Activated CD8-positive, alpha-beta T cell treated with anti-CD3 and anti-CD28 coated beads, Interleukin-2, amount 10 ng/mL, durations not matched to agents 7 days and 5 days (primary cell): Measurements from ENCODE around the gene CRISP1. TPM values are rescaled to one million over a fixed set of nuclear protein-coding genes. Genes with fewer than 3 reads are reported as not detected.

Source experiments
- ATAC-seq: fragments of 150-1000 bp; cut with Tn5 transposase; one replicate; pipeline ENCODE4 v1.10.0; 2021; ENCODE audit warnings: moderate library complexity
- CTCF ChIA-PET: fragments of 350-600 bp; sonication (Branson Sonifier 250); formaldehyde crosslinking; loops from one replicate; lab custom pipeline; 2021; ENCODE audit warnings: antibody characterized with exemption; lab: Charles Lee
- POLR2A ChIA-PET: fragments of 350-600 bp; sonication (Branson Sonifier 250); formaldehyde crosslinking; loops from one replicate; lab custom pipeline; 2021; ENCODE audit warnings: antibody characterized with exemption; lab: Charles Lee
- DNase-seq: peaks from one replicate; pipeline ENCODE4 v3.0.0-alpha.2; 2020
- H3K27ac Mint-ChIP-seq: one replicate; pipeline ENCODE4 v1.8.0; 2021; ENCODE audit warnings: mild to moderate bottlenecking, mixed read lengths
- H3K27me3 Mint-ChIP-seq: one replicate; pipeline ENCODE4 v1.8.0; 2021; ENCODE audit warnings: low read depth, mixed read lengths
- H3K36me3 Mint-ChIP-seq: one replicate; pipeline ENCODE4 v1.8.0; 2021; ENCODE audit warnings: low read depth, mixed read lengths
- H3K4me1 Mint-ChIP-seq: one replicate; pipeline ENCODE4 v1.8.0; 2021; ENCODE audit warnings: low read depth, mixed read lengths
- H3K4me3 Mint-ChIP-seq: one replicate; pipeline ENCODE4 v1.8.0; 2021; ENCODE audit warnings: mild to moderate bottlenecking, mixed read lengths
- H3K9me3 Mint-ChIP-seq: one replicate; pipeline ENCODE4 v1.8.0; 2022; ENCODE audit warnings: mixed read lengths; ENCODE audit not compliant: insufficient read depth
- total RNA-seq, 2 experiments: library from RNA; stranded (reverse); gene quantifications; one replicate each; pipeline ENCODE4 v1.2.3, GENCODE V29; 2021

The CRISP1 gene
- total RNA-seq, 2 experiments from 2014 or later, result not detected

DNA sequence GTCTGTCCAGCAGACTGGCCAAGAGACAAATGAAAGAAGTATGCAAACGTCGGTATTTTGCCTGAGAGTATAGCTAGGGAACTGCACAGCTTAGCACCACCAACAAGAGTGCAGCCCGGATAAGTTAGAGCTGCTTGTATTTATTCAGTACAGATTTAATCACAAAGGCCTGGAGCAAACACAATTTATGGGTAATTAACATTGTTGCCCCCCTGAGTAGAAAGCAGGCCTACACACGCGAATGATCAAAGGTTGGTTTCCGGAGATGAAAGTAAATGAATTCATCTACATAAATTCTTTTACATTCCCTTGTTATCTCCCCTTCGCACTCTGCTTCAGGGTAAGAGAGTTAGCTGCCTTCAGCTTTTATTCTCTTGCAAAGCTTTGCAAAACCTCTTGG is 24.7 kb upstream of the CRISP1 start:
- no peak overlapping the region for H3K4me3 Mint-ChIP-seq
- peaks cover 2% of the 10 kb centered on the region for H3K4me1 Mint-ChIP-seq
- DNase-seq, result no peak
- H3K9me3 Mint-ChIP-seq, result peaks cover 10% of the 10 kb centered on the region
- CTCF ChIA-PET, result no interaction called here
- no peak overlapping the region for H3K27ac Mint-ChIP-seq
- no peaks in the 10 kb centered on the region for H3K27me3 Mint-ChIP-seq
- H3K36me3 Mint-ChIP-seq, result no peaks in the 10 kb centered on the region
- POLR2A ChIA-PET, result no interaction called here
- no peak for ATAC-seq

DNA sequence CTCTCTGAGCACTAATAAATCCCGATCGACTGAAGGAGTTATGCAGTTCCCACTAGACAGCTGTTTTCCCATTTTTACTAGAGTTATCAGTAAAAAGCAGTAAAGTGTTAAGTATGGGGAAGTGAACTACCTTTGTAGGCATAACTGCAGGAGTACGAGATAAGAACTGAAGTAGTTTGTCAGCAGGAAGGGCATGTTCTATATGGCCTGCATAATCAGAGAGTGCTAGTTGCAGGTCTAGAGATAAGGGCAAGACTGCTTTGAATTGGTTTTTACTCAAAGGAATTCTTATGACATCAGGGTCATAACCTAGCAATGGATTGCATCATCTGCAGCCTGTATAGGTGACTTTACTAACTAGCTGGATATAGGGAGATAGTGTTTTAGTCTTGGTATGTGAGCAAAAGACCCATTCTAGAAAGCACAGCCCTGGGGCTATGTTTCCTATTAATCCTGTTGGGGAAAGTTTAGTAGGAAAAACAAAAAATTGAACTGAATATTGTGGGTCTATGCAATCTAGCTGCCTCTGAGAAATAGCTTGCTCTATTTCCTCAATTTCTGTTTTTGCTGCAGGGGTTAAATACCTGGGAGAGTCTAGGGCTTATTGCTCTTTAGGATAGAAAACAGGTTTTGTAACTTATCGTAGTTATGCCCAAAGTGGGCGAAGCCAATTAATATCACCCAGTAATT is 22.6 kb upstream of the CRISP1 start:
- DNase-seq (no peak), ATAC-seq (no peak)
- CTCF ChIA-PET, result no interaction called here
- no peaks in the 10 kb centered on the region for H3K36me3 Mint-ChIP-seq
- no peak overlapping the region for H3K4me3 Mint-ChIP-seq
- peaks cover 2% of the 10 kb centered on the region for H3K4me1 Mint-ChIP-seq
- peaks cover 3% of the 10 kb centered on the region for H3K9me3 Mint-ChIP-seq
- H3K27me3 Mint-ChIP-seq, result no peaks in the 10 kb centered on the region
- H3K27ac Mint-ChIP-seq, result no peak overlapping the region
- POLR2A ChIA-PET, result no interaction called here

DNA sequence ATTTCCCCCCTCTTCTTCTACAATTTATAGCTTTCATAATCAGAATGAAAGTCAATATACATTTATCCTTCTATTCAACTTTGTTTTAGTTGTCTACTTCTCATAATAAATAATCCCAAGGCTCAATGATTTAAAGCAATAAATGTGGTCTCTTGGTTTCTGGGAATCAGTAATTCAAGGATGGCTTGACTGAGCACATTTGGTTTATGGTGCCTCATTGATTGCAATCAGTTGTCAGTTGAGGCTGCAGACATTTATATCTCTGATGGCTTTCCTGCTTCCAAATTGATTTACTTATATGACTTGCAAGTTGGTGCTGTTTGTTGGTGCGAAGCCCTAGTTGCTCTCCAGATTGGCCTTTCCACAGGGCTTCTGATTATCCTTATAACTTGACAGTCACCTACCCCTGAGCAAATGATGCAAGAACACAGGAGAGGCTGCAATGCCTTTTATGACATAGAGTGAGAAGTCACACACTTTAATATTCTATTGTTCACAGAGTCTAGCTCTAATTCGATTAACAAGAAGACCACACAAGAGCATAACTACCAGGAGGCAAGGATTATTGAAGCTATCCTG is 2.7 kb upstream of the CRISP1 start:
- Mint-ChIP-seq H3K4me3 (no peak overlapping the region), H3K27me3 (no peaks in the 10 kb centered on the region), H3K4me1 (no peaks in the 10 kb centered on the region), H3K36me3 (no peaks in the 10 kb centered on the region), H3K9me3 (no peaks in the 10 kb centered on the region), H3K27ac (no peak overlapping the region)
- DNase-seq (no peak), ATAC-seq (no peak)
- ChIA-PET CTCF (no interaction called here), POLR2A (no interaction called here)

DNA sequence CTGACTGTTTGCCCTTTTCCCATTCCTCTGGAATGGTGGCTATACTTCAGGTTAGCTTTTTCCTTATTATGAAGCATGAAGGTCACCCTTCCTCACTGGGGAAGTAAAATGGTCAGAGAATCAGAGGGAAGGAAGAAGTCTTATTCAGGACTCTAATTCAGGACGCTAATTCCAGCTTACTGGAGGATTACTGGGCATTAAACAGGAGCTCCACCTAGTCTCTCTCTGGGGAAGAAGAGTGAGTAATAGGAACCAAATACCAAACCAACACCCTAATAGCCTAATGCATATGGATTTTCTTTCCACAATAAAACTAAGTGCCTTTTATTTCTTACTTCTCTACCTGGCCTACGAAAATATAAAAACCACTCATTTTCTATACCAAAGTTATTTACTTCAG is 10.1 kb downstream of the CRISP1 start:
- Mint-ChIP-seq H3K4me1 (no peaks in the 10 kb centered on the region), H3K4me3 (no peak overlapping the region), H3K27ac (no peak overlapping the region), H3K36me3 (no peaks in the 10 kb centered on the region), H3K9me3 (no peaks in the 10 kb centered on the region), H3K27me3 (no peaks in the 10 kb centered on the region)
- ChIA-PET CTCF (no interaction called here), POLR2A (no interaction called here)
- ATAC-seq, result no peak
- DNase-seq, result no peak

DNA sequence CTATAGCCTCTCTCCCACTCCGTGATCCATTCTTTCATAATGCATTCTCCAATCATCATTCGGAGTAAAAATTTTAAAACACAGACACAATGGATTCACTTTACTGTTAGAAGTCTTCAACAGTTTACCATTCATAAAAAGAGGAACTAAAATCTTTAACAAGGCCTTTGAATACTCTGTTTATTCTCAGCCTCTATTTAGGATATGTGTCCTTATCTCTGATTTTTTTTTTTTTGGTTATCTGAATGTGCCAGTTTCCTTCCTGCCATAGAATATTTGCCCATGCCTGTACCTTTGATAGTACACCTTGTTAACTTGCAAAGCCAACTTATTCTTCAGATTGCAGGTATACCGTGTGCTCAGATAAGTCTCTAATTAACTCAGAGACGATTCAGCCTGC is 11.1 kb downstream of the CRISP1 start:
- DNase-seq (no peak), ATAC-seq (no peak)
- Mint-ChIP-seq H3K36me3 (no peaks in the 10 kb centered on the region), H3K4me3 (no peak overlapping the region), H3K27ac (no peak overlapping the region), H3K27me3 (no peaks in the 10 kb centered on the region), H3K9me3 (no peaks in the 10 kb centered on the region), H3K4me1 (no peaks in the 10 kb centered on the region)
- CTCF ChIA-PET, result no interaction called here
- POLR2A ChIA-PET, result no interaction called here

DNA sequence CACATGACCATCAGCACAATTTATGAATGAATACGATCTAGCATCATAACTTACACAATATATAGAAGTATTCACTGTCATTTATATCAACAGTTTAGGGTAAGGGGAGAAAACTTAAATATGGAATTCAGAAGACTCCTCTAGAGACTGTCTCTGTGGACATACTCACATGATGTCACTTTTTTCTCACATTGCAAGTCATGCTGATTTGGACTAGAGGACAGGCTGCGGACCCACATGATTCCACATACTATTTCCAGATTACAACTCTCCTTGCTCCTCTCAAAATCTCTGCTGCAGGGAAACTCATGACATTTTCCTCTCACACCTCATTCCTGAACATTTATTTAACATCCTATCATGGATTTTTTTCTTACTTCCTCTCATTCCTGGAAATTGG is 13.4 kb downstream of the CRISP1 start:
- H3K4me3 Mint-ChIP-seq, result no peak overlapping the region
- H3K27me3 Mint-ChIP-seq, result no peaks in the 10 kb centered on the region
- H3K27ac Mint-ChIP-seq, result no peak overlapping the region
- ATAC-seq (no peak), DNase-seq (no peak)
- H3K36me3 Mint-ChIP-seq, result no peaks in the 10 kb centered on the region
- no peaks in the 10 kb centered on the region for H3K9me3 Mint-ChIP-seq
- ChIA-PET CTCF (no interaction called here), POLR2A (no interaction called here)
- no peaks in the 10 kb centered on the region for H3K4me1 Mint-ChIP-seq

DNA sequence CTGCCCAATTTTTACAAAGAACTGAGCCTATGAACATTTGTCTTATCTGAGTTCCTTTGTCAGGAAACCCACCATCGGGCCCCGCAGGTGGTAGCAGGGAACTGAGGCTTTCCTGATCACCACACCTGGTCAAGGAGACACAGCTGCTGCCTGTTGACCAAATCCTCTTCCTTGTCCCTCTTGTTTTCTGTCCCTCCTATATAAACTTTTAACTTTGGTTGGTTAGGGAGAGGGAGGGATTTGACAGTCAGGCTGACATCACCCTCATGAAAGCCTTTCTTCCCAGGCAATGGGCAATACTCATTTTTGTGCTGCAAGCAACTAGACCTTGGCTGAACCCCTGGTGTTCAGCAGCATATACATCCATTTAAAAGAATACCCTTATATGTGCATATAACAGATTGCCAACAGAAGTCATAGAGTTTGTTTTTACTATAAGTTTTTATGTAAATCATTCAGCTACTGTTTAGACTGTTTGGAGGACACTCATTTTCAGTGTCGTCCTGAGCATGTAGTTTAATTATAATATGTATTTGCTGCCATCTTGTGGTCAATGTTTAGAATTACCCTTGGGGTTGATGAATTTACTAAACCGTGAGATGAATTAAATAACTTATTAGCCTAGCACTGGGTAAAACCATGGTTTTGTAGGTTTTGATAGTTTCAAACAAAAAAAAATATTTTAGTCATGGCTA is 17.0 kb downstream of the CRISP1 start:
- Mint-ChIP-seq H3K9me3 (no peaks in the 10 kb centered on the region), H3K4me3 (no peak overlapping the region), H3K27me3 (no peaks in the 10 kb centered on the region), H3K36me3 (no peaks in the 10 kb centered on the region), H3K4me1 (no peaks in the 10 kb centered on the region), H3K27ac (no peak overlapping the region)
- POLR2A ChIA-PET, result no interaction called here
- no peak for DNase-seq
- no peak for ATAC-seq
- CTCF ChIA-PET, result interaction anchor here (1.5 to 3.0 kb wide), 2 partner anchors 225 to 317 kb away, joined by 4 to 15 read pairs; no protein-coding TSS in a partner anchor

DNA sequence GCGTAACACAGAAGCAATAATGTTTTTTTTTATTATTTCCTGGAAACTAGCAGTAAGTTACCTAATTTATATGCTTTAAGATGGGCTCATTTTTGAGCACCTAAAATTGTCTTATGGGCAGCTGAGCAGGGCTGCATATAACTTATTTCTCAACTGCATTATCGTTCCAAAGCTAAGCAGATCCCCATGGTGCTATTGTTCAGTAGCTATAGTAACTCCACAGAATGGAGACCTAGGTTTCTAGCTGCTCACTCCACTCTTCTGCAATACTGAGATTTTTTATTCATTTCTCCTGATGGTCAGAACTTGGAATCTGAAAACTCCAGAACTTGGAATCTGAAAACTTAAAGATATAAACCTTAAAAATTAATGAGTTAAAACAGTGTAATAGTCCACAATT is 18.7 kb downstream of the CRISP1 start:
- no peak overlapping the region for H3K27ac Mint-ChIP-seq
- H3K4me3 Mint-ChIP-seq, result no peak overlapping the region
- ChIA-PET CTCF (no interaction called here), POLR2A (no interaction called here)
- no peak for ATAC-seq
- no peaks in the 10 kb centered on the region for H3K36me3 Mint-ChIP-seq
- no peaks in the 10 kb centered on the region for H3K9me3 Mint-ChIP-seq
- H3K4me1 Mint-ChIP-seq, result no peaks in the 10 kb centered on the region
- no peaks in the 10 kb centered on the region for H3K27me3 Mint-ChIP-seq
- no peak for DNase-seq

DNA sequence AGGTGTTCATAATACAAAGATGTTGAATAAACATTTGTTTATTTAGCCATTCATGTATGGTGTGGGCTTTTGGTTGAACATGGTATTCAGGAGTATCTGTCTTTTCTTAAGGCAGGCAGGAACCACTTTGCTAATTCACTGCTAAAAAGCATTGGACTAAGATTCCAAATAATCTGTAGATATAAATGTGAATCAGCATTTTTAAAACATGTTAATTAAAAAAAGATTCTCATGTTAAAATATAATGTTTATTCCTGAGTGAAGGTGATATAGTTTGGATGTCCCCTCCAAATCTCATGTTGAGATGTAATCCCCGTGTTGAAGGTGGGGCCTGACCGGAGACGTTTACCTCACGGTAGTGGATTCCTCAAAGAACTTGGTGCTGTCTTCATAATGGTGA is 19.3 kb downstream of the CRISP1 start:
- no peak for ATAC-seq
- CTCF ChIA-PET, result no interaction called here
- POLR2A ChIA-PET, result no interaction called here
- Mint-ChIP-seq H3K4me3 (no peak overlapping the region), H3K36me3 (no peaks in the 10 kb centered on the region), H3K27ac (no peak overlapping the region), H3K27me3 (no peaks in the 10 kb centered on the region), H3K9me3 (no peaks in the 10 kb centered on the region), H3K4me1 (no peaks in the 10 kb centered on the region)
- DNase-seq, result no peak

DNA sequence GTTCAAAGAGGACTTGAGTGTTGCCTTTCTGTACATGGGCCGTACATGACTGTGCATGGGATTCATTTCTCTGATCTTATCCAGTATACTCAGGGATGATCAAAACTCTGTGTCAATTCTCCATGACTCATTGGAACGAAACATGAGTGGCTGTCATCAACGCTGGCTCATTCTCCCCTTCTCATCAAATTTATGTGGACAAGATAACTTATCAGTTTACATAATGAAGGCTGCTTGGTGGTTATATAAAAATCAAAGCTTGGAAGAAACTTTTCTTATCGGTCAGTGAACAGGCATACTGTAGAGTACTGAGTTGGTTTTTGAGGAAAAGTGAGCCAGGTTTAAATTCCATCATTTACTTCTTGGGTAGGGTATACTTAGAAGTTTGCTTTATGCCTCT is 24.9 kb downstream of the CRISP1 start:
- no peaks in the 10 kb centered on the region for H3K36me3 Mint-ChIP-seq
- ChIA-PET CTCF (no interaction called here), POLR2A (no interaction called here)
- H3K27me3 Mint-ChIP-seq, result no peaks in the 10 kb centered on the region
- H3K4me3 Mint-ChIP-seq, result no peak overlapping the region
- DNase-seq (no peak), ATAC-seq (no peak)
- H3K27ac Mint-ChIP-seq, result no peak overlapping the region
- no peaks in the 10 kb centered on the region for H3K4me1 Mint-ChIP-seq
- H3K9me3 Mint-ChIP-seq, result no peaks in the 10 kb centered on the region

DNA sequence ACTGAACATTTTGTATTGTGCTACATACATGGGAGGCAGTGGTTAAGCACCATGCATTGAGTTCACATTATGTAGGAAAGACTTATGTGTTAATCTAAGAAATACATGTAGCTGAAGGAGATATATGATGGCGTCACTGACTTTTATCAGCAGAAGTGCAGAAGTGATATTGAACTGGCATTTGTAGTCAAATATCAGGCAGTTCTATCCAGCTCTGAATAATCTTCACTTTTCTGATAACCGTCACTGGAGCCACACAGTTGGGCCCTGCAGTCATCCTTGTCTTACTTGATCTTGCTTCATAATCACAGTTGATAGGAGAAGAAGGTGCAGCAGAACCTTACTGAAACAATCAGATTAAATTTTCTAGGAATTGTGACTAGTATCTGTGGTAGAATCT is 26.4 kb downstream of the CRISP1 start:
- ATAC-seq, result no peak
- CTCF ChIA-PET, result no interaction called here
- POLR2A ChIA-PET, result no interaction called here
- no peak overlapping the region for H3K4me3 Mint-ChIP-seq
- H3K4me1 Mint-ChIP-seq, result no peaks in the 10 kb centered on the region
- no peak overlapping the region for H3K27ac Mint-ChIP-seq
- no peaks in the 10 kb centered on the region for H3K27me3 Mint-ChIP-seq
- no peak for DNase-seq
- H3K36me3 Mint-ChIP-seq, result no peaks in the 10 kb centered on the region
- H3K9me3 Mint-ChIP-seq, result no peaks in the 10 kb centered on the region

DNA sequence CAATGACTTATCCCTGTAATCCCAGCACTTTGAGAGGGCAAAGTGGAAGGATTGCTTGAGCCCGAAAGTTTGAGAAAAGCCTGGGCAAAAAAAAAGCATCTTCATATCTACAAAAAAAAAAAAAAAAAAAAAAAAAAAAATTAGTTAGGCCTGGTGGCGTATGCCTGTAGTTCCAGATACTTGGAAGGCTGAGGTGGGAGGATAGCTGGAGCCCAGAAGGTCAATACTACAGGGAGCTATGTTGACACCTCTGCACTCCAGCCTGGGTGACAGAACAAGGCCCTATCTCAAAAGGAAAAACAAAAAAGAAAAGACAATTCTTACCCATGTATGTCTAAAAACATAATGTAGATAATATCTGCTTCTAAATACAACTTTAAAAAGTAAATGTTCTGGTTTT is 27.2 kb downstream of the CRISP1 start:
- DNase-seq (no peak), ATAC-seq (no peak)
- no peaks in the 10 kb centered on the region for H3K36me3 Mint-ChIP-seq
- H3K4me1 Mint-ChIP-seq, result no peaks in the 10 kb centered on the region
- no peak overlapping the region for H3K27ac Mint-ChIP-seq
- H3K27me3 Mint-ChIP-seq, result no peaks in the 10 kb centered on the region
- POLR2A ChIA-PET, result no interaction called here
- CTCF ChIA-PET, result no interaction called here
- H3K4me3 Mint-ChIP-seq, result no peak overlapping the region
- H3K9me3 Mint-ChIP-seq, result no peaks in the 10 kb centered on the region
